SK-N-SH treated with all-trans-retinoic acid at 6 μM for 48 hours (cell line): Measurements from ENCODE around the gene KAT6B.

Source experiments
- ATAC-seq: fragments of 200-7000 bp; cut with Tn5 transposase; 3 replicates; pipeline ENCODE4 v1.9.1; 2020; ENCODE audit warnings: mild to moderate bottlenecking, moderate library complexity
- ARNTL ChIP-seq: fragments of 450-650 bp; formaldehyde crosslinking; IDR thresholded peaks from 2 replicates; pipeline ENCODE4 v1.5.0; 2020; ENCODE audit warnings: low read depth, mild to moderate bottlenecking, moderate library complexity, borderline replicate concordance
- BACH2 ChIP-seq: fragments of 250-450 bp; sonication (Bioruptor Pico); IDR thresholded peaks from 2 replicates; pipeline ENCODE4 v1.9.0; 2021; ENCODE audit warnings: mild to moderate bottlenecking, borderline replicate concordance
- CSDC2 ChIP-seq: fragments of 250-450 bp; sonication (Bioruptor Pico); IDR thresholded peaks from 2 replicates; pipeline ENCODE4 v1.5.0; 2020; ENCODE audit warnings: mild to moderate bottlenecking, moderate library complexity
- ESRRG ChIP-seq: fragments of 250-450 bp; sonication (Bioruptor Pico); IDR thresholded peaks from 2 replicates; pipeline ENCODE4 v1.6.1; 2021; ENCODE audit warnings: mild to moderate bottlenecking
- ISL1 ChIP-seq: fragments of 250-450 bp; sonication (Bioruptor Pico); IDR thresholded peaks from 2 replicates; pipeline ENCODE4 v2.1.2; 2022; ENCODE audit warnings: mild to moderate bottlenecking, moderate library complexity
- OSR1 ChIP-seq: fragments of 250-450 bp; sonication (Bioruptor Pico); IDR thresholded peaks from 2 replicates; pipeline ENCODE4 v1.8.0; 2022; ENCODE audit warnings: moderate library complexity, mild to moderate bottlenecking, inconsistent platforms
- PPARA ChIP-seq: fragments of 250-450 bp; sonication (Bioruptor Pico); IDR thresholded peaks from 2 replicates; pipeline ENCODE4 v1.5.0; 2020; ENCODE audit warnings: mild to moderate bottlenecking, borderline replicate concordance
- RARB ChIP-seq: fragments of 250-450 bp; sonication (Bioruptor Pico); IDR thresholded peaks from 2 replicates; pipeline ENCODE4 v1.8.0; 2021; ENCODE audit warnings: mild to moderate bottlenecking, moderate library complexity
- SNAI2 ChIP-seq: fragments of 250-450 bp; sonication (Bioruptor Pico); IDR thresholded peaks from 2 replicates; pipeline ENCODE4 v1.5.0; 2020; ENCODE audit warnings: mild to moderate bottlenecking, moderate library complexity
- TCF4 ChIP-seq: fragments of 250-450 bp; sonication (Bioruptor Pico); IDR thresholded peaks from 2 replicates; pipeline ENCODE4 v1.8.0; 2021; ENCODE audit warnings: mild to moderate bottlenecking, moderate library complexity, borderline replicate concordance
- TOX ChIP-seq: fragments of 250-450 bp; sonication (Bioruptor Pico); IDR thresholded peaks from 2 replicates; pipeline ENCODE4 v1.8.0; 2021; ENCODE audit warnings: mild to moderate bottlenecking, moderate library complexity, borderline replicate concordance
- ZC3H10 ChIP-seq: fragments of 250-450 bp; sonication (Bioruptor Pico); IDR thresholded peaks from 2 replicates; pipeline ENCODE4 v1.5.1; 2021; ENCODE audit warnings: mild to moderate bottlenecking, moderate library complexity
- ZFP3 ChIP-seq: fragments of 250-450 bp; sonication (Bioruptor Pico); IDR thresholded peaks from 2 replicates; pipeline ENCODE4 v1.5.0; 2020; ENCODE audit warnings: mild to moderate bottlenecking, moderate library complexity
- ZFP30 ChIP-seq: fragments of 450-650 bp; formaldehyde crosslinking; IDR thresholded peaks from 2 replicates; pipeline ENCODE4 v1.5.0; 2022; ENCODE audit warnings: mild to moderate bottlenecking, moderate library complexity
- ZNF565 ChIP-seq: fragments of 450-650 bp; formaldehyde crosslinking; conservative IDR thresholded peaks from 2 replicates; pipeline ENCODE4 v1.5.0; 2020; ENCODE audit warnings: low read depth, mild to moderate bottlenecking, moderate library complexity
- ZNF70 ChIP-seq: fragments of 450-650 bp; formaldehyde crosslinking; IDR thresholded peaks from 2 replicates; pipeline ENCODE4 v1.5.0; 2020; ENCODE audit warnings: mild to moderate bottlenecking, moderate library complexity
- TF ChIP-seq, protein P1 (sequence below): fragments of 250-450 bp; sonication (Bioruptor Pico); IDR thresholded peaks from 2 replicates; pipeline ENCODE4 v1.5.1; 2020; ENCODE audit warnings: low read depth, mild to moderate bottlenecking, moderate library complexity
- TF ChIP-seq, protein P2 (sequence below): fragments of 250-450 bp; sonication (Bioruptor Pico); IDR thresholded peaks from 2 replicates; pipeline ENCODE4 v1.5.1; 2021; ENCODE audit warnings: mild to moderate bottlenecking, moderate library complexity
- TF ChIP-seq, protein P3 (sequence below): fragments of 250-450 bp; sonication (Bioruptor Pico); IDR thresholded peaks from 2 replicates; pipeline ENCODE4 v1.5.0; 2020; ENCODE audit warnings: mild to moderate bottlenecking, moderate library complexity
- TF ChIP-seq, protein P4 (sequence below): fragments of 250-450 bp; sonication (Bioruptor Pico); IDR thresholded peaks from 2 replicates; pipeline ENCODE4 v1.8.0; 2021; ENCODE audit warnings: low read depth, mild to moderate bottlenecking, moderate library complexity, borderline replicate concordance

The KAT6B gene

DNA sequence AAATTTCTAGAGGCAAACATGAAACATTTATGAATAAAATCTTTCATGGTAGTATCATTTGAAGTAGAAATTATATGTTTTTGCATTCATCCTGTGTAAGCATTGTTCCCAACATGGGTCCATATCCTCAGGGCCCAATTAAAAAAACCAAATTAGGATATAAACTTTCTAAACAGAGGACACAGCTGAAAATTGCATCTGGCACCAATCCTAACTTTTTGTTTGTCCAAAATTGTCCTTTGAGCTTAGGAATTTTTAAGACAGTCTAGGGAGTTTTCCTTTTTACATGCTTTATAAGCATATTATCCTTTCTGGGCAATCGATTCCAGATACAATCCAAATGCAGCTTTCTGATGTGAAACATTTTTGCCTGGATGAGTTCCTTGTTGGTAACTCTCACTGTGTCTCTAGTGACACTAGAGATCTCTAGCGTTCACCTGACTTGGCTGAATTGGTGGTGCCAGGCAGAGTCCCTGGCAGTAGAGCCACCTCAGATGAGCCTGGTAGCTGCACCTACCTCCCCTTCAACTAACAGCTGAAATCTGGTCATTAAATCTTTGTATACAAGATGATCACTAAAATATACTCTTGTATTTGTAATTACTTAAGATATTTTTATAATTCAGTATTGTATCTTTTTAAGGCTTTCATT is 147.5 kb downstream of the KAT6B start:
- no peak for ATAC-seq
- TF ChIP-seq, protein P1, sequence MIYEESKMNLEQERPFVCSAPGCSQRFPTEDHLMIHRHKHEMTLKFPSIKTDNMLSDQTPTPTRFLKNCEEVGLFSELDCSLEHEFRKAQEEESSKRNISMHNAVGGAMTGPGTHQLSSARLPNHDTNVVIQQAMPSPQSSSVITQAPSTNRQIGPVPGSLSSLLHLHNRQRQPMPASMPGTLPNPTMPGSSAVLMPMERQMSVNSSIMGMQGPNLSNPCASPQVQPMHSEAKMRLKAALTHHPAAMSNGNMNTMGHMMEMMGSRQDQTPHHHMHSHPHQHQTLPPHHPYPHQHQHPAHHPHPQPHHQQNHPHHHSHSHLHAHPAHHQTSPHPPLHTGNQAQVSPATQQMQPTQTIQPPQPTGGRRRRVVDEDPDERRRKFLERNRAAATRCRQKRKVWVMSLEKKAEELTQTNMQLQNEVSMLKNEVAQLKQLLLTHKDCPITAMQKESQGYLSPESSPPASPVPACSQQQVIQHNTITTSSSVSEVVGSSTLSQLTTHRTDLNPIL (CRISPR knock-in tag): no peak
- TF ChIP-seq RARB (CRISPR knock-in tag): no peak
- no peak for TF ChIP-seq ZFP30
- TF ChIP-seq, protein P2, sequence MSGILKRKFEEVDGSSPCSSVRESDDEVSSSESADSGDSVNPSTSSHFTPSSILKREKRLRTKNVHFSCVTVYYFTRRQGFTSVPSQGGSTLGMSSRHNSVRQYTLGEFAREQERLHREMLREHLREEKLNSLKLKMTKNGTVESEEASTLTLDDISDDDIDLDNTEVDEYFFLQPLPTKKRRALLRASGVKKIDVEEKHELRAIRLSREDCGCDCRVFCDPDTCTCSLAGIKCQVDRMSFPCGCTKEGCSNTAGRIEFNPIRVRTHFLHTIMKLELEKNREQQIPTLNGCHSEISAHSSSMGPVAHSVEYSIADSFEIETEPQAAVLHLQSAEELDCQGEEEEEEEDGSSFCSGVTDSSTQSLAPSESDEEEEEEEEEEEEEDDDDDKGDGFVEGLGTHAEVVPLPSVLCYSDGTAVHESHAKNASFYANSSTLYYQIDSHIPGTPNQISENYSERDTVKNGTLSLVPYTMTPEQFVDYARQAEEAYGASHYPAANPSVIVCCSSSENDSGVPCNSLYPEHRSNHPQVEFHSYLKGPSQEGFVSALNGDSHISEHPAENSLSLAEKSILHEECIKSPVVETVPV (CRISPR knock-in tag): no peak
- TF ChIP-seq, protein P3, sequence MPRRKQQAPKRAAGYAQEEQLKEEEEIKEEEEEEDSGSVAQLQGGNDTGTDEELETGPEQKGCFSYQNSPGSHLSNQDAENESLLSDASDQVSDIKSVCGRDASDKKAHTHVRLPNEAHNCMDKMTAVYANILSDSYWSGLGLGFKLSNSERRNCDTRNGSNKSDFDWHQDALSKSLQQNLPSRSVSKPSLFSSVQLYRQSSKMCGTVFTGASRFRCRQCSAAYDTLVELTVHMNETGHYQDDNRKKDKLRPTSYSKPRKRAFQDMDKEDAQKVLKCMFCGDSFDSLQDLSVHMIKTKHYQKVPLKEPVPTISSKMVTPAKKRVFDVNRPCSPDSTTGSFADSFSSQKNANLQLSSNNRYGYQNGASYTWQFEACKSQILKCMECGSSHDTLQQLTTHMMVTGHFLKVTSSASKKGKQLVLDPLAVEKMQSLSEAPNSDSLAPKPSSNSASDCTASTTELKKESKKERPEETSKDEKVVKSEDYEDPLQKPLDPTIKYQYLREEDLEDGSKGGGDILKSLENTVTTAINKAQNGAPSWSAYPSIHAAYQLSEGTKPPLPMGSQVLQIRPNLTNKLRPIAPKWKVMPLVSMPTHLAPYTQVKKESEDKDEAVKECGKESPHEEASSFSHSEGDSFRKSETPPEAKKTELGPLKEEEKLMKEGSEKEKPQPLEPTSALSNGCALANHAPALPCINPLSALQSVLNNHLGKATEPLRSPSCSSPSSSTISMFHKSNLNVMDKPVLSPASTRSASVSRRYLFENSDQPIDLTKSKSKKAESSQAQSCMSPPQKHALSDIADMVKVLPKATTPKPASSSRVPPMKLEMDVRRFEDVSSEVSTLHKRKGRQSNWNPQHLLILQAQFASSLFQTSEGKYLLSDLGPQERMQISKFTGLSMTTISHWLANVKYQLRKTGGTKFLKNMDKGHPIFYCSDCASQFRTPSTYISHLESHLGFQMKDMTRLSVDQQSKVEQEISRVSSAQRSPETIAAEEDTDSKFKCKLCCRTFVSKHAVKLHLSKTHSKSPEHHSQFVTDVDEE: no peak
- no peak for TF ChIP-seq ESRRG
- no peak for TF ChIP-seq SNAI2 (CRISPR knock-in tag)
- TF ChIP-seq CSDC2 (CRISPR knock-in tag): no peak
- no peak for TF ChIP-seq TCF4 (CRISPR knock-in tag)
- TF ChIP-seq ZNF565 (CRISPR knock-in tag): no peak
- no peak for TF ChIP-seq ISL1 (CRISPR knock-in tag)
- no peak for TF ChIP-seq PPARA
- no peak for TF ChIP-seq BACH2 (CRISPR knock-in tag)
- TF ChIP-seq ZNF70 (CRISPR knock-in tag): no peak
- no peak for TF ChIP-seq TOX (CRISPR knock-in tag)
- TF ChIP-seq OSR1 (CRISPR knock-in tag): no peak
- no peak for TF ChIP-seq ZC3H10 (CRISPR knock-in tag)
- no peak for TF ChIP-seq ZFP3 (CRISPR knock-in tag)
- TF ChIP-seq ARNTL (CRISPR knock-in tag): no peak
- TF ChIP-seq, protein P4, sequence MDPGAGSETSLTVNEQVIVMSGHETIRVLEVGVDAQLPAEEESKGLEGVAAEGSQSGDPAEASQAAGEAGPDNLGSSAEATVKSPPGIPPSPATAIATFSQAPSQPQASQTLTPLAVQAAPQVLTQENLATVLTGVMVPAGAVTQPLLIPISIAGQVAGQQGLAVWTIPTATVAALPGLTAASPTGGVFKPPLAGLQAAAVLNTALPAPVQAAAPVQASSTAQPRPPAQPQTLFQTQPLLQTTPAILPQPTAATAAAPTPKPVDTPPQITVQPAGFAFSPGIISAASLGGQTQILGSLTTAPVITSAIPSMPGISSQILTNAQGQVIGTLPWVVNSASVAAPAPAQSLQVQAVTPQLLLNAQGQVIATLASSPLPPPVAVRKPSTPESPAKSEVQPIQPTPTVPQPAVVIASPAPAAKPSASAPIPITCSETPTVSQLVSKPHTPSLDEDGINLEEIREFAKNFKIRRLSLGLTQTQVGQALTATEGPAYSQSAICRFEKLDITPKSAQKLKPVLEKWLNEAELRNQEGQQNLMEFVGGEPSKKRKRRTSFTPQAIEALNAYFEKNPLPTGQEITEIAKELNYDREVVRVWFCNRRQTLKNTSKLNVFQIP (CRISPR knock-in tag): no peak

DNA sequence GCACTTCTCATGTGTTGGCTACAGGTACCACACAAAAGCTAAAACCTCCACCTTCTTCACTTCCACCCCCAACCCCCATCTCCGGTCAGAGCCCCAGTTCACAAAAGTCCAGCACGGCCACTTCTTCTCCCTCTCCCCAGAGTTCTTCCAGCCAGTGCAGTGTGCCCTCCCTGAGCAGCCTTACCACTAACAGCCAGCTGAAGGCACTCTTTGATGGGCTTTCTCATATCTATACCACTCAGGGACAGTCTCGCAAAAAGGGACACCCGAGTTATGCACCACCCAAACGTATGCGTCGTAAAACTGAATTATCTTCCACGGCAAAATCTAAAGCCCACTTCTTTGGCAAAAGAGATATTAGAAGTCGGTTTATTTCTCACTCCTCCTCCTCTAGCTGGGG is 149.4 kb downstream of the KAT6B start:
- TF ChIP-seq, protein P2 (CRISPR knock-in tag): no peak
- TF ChIP-seq TCF4 (CRISPR knock-in tag) (no peak), ZC3H10 (CRISPR knock-in tag) (no peak), RARB (CRISPR knock-in tag) (no peak), OSR1 (CRISPR knock-in tag) (no peak), ARNTL (CRISPR knock-in tag) (no peak)
- TF ChIP-seq, protein P4 (CRISPR knock-in tag): no peak
- no peak for ATAC-seq
